GM06990 (cell line): ENCODE measurements around the gene MED27.

Source experiments
- DNase-seq: peaks from one replicate; pipeline ENCODE4 v3.0.0-alpha.2; 2011; ENCODE audit not compliant: insufficient read length; ENCODE audit errors: extremely low read depth
- H3K27me3 ChIP-seq: replicated peaks from 2 replicates; pipeline ENCODE4 v1.6.0; 2011; ENCODE audit warnings: low read length; ENCODE audit not compliant: control insufficient read depth, insufficient read depth
- H3K36me3 ChIP-seq: 2 replicates; pipeline ENCODE4 v1.5.1; 2011; ENCODE audit warnings: low read length; ENCODE audit not compliant: control insufficient read depth, insufficient read depth
- H3K4me3 ChIP-seq: replicated peaks from 2 replicates; pipeline ENCODE4 v1.5.1; 2011; ENCODE audit warnings: low read depth, mild to moderate bottlenecking, control low read depth, low read length
- TF ChIP-seq, protein P1 (sequence below): IDR thresholded peaks from 2 replicates; pipeline ENCODE4 v1.5.1; 2011; ENCODE audit warnings: low read length, control low read depth, mild to moderate bottlenecking, inconsistent platforms; ENCODE audit not compliant: insufficient read depth, poor library complexity, severe bottlenecking

Gene MED27

DNA sequence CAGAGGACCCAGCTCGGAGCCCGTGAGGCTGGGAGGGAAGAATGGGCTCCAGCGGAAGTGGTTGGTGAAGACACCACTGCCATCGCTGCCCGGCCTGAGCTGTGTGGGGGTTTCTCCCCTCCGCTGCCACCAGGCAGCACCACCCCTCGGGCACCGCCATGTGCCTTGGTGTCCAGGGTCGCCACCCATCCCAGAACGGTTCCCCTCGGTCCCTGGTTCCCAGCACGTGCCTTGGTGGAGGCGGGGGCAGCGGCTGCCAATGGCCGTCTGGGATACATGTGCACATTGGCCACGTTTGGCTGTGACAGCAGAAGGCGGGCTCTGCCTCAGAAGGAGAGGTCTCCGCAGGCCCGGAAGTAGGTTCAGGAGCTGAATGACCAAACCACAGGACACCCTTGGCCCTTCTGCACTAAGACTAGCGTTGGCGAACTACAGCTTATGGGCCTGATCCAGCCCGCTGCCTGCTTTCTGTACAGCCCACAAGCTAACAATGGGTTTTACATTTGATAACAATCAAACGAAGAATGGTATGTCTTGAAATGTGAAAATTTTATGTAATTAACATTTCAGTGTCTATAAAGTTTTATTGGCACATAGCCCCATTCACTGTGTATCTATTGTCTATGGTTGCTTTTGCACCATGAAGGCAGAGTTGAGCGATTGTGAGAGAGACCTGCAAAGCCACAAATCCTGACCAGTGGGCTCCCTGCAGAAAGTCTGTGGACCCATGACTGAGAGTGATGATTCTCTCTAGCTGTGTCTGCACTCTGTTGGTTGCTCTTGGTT, 248.1 kb downstream of the MED27 start:
- H3K27me3 ChIP-seq, result no peaks in the 10 kb centered on the region; the same call in 1 of the 2 replicates
- H3K36me3 ChIP-seq, result no peaks in the 10 kb centered on the region
- H3K4me3 ChIP-seq, result no peak overlapping the region
- TF ChIP-seq, protein P1, sequence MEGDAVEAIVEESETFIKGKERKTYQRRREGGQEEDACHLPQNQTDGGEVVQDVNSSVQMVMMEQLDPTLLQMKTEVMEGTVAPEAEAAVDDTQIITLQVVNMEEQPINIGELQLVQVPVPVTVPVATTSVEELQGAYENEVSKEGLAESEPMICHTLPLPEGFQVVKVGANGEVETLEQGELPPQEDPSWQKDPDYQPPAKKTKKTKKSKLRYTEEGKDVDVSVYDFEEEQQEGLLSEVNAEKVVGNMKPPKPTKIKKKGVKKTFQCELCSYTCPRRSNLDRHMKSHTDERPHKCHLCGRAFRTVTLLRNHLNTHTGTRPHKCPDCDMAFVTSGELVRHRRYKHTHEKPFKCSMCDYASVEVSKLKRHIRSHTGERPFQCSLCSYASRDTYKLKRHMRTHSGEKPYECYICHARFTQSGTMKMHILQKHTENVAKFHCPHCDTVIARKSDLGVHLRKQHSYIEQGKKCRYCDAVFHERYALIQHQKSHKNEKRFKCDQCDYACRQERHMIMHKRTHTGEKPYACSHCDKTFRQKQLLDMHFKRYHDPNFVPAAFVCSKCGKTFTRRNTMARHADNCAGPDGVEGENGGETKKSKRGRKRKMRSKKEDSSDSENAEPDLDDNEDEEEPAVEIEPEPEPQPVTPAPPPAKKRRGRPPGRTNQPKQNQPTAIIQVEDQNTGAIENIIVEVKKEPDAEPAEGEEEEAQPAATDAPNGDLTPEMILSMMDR, result no peak
- DNase-seq, result no peak

DNA sequence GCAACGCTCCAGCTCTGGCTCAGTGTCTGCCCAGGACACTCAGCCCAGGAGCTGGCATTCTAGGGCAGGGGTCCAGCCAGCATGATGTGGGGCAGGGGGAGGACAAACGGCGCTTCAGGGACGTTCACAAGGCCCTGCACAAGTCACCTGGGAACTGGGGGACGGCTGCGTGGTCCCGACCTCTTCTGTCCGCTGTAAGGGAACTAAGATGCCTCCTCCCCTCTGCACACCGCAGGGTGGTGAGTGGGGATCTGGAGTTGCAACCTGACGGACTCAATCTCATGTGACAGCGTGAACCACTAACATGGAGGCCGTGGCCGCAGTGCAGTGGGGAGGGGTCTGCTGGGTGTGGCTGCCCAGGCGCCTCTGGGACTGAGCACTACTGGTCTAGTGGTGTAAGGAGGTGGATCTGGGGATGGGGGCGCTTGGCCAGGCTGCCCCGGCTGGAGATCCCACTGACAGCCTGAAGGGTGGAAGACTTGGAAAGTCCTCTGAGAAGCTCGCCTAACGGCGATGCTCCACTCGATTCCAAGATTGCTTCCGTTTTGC, 251.8 kb downstream of the MED27 start:
- Histone ChIP-seq H3K4me3 (no peak overlapping the region), H3K27me3 (peaks cover 2% of the 10 kb centered on the region), H3K36me3 (no peaks in the 10 kb centered on the region)
- no peak for DNase-seq
- TF ChIP-seq, protein P1, result no peak

DNA sequence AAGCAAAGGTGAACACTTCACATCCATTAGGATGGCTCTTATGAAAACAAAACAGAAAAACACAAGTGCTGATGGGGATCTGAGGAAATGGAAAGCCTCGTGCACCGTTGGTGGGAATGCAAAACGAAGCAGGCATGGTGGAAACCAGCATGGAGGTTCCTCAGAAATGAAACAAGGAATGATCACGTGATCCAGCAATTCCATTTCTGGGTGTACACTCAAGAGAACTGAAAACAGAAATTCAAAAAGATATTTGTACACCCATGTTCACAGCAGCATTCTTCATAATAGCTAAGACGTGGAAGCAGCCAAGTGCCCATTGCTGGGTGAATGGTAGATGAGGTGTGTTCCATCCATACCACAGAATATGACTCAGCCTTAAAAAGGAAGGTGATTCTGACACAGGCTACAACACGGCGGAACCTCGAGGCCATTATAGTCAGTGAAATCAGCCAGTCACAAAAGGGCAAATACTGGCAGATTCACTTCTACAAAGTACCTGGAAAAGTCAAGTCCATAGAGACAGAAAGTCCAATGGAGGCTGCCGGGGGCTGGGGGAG, 252.6 kb downstream of the MED27 start:
- H3K36me3 ChIP-seq, result no peaks in the 10 kb centered on the region
- peaks cover 2% of the 10 kb centered on the region for H3K27me3 ChIP-seq
- DNase-seq, result no peak
- TF ChIP-seq, protein P1, result no peak
- H3K4me3 ChIP-seq, result no peak overlapping the region

DNA sequence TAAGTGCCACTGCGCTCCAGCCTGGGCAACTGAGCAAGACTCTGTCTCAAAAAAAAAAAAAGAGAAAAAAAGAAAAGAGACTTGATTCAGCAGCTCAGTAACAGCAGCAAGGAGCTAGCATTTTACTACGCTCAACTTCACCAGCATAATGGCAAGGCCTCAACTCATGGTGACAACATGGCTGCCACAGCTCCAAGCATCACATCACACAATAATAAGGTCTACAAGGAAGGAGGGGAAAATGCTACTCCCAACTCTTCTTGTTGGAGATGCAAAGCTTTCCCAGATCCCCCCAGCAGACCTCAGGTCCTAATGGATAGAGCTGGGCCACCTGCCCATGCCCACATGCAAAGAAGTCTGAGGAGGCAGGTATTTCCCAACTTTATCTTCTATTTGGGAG, 253.6 kb downstream of the MED27 start:
- Histone ChIP-seq H3K36me3 (no peaks in the 10 kb centered on the region), H3K4me3 (no peak overlapping the region), H3K27me3 (peaks cover 2% of the 10 kb centered on the region)
- TF ChIP-seq, protein P1, result no peak
- DNase-seq, result no peak

DNA sequence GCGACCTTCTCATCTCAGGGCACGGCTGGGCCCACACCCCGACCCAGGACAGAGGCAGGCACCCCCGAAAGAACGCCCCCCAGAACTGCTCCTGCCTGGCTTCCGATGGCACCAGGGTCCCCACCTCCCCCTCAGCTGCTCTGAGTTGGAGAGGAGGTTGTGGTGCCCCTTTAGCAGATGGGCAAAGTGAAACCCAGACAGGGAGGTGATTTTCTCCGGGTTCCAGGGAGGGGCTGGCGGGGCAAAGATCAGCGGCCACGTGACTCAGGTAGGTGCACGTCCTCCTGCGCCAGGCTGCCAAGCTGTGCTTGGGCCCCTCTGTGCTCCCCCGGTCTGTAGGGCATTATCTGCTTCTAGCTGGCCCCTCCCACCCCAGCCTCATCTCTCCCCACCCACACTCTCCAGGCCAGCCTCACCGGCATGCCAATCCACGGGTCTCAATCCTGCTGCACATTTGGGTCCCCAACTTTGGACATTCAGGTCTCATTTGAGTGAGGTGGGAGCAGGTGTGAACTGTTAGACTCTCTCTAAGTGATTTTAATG, 254.6 kb downstream of the MED27 start:
- Histone ChIP-seq H3K27me3 (peaks cover 2% of the 10 kb centered on the region), H3K36me3 (no peaks in the 10 kb centered on the region), H3K4me3 (no peak overlapping the region)
- TF ChIP-seq, protein P1, result no peak
- no peak for DNase-seq
